T-helper 1 cell treated with Interleukin-12 subunit alpha and Interleukin-12 subunit beta and Interleukin-4 antibody, amounts not matched to agents 30 ng/mL and 1 ng/mL, for 36 hours (primary cell): ENCODE data around the gene RPS29. TPM values are rescaled to one million over a fixed set of nuclear protein-coding genes. Genes with fewer than 3 reads are reported as not detected.

Experiments used
- intact Hi-C: fragments of 100-400 bp; cut with micrococcal nuclease; formaldehyde crosslinking; loops from one replicate; pipeline ENCODE4 v1.15.1; 2024
- total RNA-seq: library from RNA; stranded (reverse); gene quantifications from 2 replicates; pipeline ENCODE4 v1.2.3, GENCODE V29; 2022

RPS29 gene
- total RNA-seq, 1 donor from 2014 or later, result 1,787 TPM

DNA sequence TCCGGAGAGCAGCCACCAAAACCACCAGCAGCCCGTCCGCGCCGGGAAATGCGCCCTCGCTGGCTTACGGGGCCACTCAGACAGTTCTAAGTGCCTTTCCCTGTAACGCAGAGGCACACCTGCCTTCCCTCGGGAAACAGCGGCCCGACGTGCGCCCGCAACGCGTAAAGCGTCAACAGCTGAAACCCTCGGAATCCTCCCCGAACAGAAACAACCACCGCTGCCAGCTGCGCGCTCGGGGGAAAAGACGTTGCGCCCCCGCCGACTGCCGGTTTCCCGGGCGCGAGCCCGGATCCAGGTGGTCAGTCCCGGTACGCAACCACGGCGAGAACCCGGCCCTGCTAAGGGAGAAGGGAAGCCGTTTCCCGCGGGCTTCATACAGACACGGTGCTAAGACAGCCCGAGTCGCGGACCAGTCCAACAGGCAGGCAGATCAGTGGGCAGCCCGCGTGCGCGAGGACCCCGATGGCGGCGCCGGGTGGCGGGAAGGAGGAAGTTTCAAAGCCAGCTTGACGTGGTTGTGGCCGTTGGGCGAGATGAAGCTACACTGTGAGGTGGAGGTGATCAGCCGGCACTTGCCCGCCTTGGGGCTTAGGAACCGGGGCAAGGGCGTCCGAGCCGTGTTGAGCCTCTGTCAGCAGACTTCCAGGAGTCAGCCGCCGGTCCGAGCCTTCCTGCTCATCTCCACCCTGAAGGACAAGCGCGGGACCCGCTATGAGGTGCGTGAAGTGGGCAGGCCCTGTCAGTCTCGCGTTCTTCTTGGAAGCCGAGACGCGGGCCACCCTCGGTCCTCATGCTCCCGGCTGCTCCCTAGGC, 12.5 kb upstream of the RPS29 start, which contains the start of gene LRR1:
TSS of gene LRR1 (plus strand) at position 456 of the 816 bp plus-strand sequence. CDS start at position 537, 81 bp downstream.
- intact Hi-C loops, result loop anchor here (1.0 kb wide), 4 partner anchors 12 to 169 kb away; partner anchors contain the start of genes MGAT2, RPL36AL and RPS29

DNA sequence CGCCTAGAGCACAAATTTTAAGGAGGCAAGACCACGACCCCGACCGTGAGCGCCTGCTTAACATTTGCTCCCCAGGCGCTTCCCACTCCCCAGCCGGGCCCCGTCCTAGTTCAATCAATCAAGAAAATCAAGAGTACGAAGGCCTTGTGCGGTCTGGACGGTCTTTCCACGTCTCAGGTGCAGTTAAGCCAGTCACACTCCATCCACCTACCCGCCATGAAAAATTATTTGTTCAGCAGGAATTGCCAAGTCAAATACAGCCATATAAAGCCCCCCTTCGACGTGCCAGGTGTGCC, 12.0 kb upstream of the RPS29 start:
- intact Hi-C loops, result loop anchor here (1.0 kb wide), 4 partner anchors 12 to 169 kb away; partner anchors contain the start of genes MGAT2, RPL36AL and RPS29

GRCh38 chr14:49594347-49595091, 8.3 kb upstream of the RPS29 start:
- intact Hi-C loops, result no loop called here

DNA sequence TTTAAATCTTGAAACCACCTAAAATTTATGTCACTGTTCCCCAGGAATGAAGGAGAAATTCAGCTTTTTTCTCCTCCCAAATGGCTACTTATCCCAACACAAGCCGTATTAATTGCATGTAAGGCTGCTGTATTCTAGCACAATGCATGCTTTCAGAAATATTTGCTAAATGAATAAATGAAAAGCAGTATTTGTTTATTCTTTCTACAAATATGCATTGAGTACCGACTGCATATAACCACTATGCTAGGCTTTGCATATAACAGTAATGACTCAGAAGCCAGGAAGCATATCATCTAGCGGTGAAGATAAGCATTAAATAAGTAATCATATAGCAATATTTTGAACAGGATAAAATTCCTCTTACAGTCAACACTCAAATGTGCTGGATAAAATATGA, 6.8 kb upstream of the RPS29 start:
- intact Hi-C loops, result no loop called here

DNA sequence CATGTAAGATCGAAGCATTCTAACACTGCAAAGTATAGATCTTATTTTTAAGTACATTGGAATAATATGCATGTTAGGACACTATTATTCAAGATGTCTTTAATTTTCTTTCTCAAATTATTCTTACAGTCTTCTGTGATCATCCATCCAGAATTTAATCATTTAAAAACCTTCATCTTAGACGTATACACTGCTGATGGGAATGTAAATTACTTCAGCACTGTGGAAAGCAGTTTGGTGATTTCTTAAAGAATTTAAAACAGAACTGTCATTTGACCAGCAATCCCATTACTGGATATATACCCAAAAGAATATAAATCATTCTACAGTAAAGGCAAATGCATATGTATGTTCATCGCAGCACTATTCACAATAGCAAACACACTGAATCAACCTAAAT, 3.2 kb upstream of the RPS29 start:
- intact Hi-C loops, result loop anchor here (5.0 kb wide), 3 partner anchors 943 to 1653 kb away; partner anchors contain the start of genes MAP4K5 and TMX1

GRCh38 chr14:49586673-49587460, 687 bp upstream of the RPS29 start:
- intact Hi-C loops, result loop anchor here (1.0 to 5.0 kb wide), 15 partner anchors 11 to 1655 kb away; partner anchors contain the start of genes DMAC2L, KLHDC2, L2HGDH and LRR1

DNA sequence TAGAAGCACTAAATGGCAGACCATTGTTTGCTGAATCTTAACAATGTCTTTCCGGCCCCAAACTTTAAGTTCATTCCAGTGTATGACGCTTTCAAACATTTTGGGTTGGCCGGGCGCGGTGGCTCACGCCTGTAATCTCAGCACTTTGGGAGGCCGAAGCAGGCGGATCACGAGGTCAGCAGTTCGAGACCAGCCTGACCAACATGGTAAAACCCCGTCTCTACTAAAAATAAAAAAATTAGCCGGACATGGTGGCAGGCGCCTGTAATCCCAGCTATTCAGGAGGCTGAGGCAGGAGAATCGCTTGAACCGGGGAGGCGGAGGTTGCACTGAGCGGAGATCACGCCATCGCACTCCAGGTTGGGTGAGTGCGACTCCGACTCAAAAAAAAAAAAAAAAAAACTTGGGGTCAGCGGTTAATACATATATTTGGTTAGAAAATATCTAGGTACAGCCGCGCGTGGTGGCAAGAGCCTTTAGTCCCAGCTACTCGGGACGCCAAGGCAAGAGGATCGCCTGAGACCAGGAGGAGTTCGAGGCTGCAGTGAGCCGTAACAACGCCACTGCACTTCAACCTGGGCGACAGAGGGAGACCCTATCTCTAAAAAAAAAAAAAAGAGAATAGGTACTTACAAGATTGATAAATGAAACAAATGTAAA, 1.1 kb downstream of the RPS29 start:
- intact Hi-C loops, result loop anchor here (1.0 to 5.0 kb wide), 4 partner anchors 531 to 1657 kb away; partner anchors contain the start of genes MAP4K5, TMX1 and VCPKMT

DNA sequence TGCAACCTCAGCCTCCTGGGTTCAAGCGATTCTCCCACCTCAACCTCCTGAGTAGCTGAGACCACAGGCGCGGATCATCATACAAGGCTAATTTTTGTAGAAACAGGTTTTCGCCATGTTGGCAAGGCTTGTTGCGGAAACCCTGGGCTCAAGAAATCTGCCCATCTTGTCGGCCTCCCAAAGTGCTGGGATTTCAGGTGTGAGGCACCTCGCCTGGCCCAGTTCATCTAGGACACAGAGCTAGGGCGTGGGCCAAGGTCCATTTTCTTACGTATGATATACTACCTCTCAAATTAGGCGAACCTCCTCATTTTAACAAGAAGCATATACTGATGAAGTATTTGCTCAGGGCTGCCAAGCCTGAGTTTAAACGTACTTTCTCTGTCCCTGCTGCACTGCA, 2.1 kb downstream of the RPS29 start:
- intact Hi-C loops, result no loop called here

GRCh38 chr14:49583629-49584028, 2.6 kb downstream of the RPS29 start:
- intact Hi-C loops, result no loop called here

DNA sequence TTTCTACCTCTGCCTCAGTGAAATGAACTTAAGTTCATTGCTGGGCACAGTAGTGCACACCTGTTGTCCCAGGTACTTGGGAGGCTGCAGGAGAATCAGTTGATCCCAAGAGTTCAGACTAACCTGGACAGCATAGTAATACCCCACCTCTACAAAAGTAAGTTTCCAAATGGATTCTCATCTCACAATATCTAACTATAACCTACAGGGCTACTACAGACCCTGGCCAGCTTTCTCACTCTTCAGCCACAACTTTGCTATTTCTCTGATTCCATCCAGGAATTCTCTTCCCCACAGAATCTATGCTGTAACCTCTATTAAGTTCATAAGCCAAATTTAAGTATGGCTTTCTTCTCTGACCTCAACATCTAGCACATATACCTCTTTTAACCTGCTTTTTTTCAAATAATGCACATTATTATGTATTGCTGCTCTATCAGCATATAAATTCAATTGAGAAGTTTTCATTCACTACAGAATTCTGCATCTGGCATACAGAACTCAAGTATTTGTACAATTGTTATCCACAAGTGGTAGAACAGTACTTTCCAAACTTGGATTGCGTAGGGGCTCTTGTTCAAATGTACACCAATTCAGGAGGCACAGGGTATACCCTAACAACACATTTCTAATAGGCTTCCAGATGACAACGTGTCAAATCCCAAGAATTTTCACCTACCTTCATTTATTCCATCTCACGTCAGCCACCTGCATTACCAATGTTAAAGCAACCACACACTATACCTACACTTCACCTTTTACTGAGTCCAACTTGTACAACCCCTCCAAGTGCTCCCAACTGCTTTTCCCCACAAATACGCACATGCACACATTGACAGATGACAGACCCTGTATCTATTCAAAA, 3.8 kb downstream of the RPS29 start:
- intact Hi-C loops, result no loop called here

DNA sequence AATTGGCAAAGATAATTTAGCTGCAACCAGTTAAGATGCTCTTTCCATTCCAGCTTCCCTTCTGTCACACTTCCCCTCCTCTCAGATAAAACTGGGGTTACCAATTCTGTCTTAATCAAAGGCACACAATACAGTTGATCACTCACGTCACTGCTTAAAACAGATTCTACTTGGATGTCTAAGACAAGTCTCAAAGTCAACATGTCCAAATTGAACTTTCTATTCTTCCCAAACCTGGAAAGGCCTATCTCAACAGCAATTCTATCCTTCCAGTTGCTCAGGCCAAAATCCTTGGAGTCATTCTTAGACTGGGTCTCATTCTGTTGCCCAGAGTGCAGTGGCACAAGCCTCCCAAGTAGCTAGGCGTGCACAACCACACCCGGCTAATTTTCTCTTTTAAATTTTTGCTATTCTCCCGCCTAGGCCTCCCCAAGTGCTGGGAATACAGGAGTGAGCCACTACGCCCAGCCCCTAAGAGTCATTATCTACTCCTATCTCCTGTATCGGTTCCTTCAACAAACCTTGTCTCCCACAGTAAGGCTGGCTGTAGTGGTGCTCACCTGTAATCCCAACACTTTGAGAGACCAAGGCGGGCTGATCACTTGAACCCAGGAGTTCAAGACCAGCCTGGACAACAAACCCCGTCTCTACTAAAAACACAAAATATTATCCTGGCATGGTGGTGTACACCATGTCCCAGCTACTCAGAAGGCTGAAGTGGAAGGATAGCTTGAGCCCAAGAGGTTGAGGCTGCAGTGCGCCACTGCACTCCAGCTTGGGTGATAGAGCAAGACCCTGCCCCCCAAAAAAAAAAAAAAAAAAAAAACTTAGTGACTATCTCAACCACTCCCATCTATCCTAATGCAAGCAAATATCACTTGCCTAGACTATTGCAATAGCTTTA, 4.7 kb downstream of the RPS29 start:
- intact Hi-C loops, result no loop called here

DNA sequence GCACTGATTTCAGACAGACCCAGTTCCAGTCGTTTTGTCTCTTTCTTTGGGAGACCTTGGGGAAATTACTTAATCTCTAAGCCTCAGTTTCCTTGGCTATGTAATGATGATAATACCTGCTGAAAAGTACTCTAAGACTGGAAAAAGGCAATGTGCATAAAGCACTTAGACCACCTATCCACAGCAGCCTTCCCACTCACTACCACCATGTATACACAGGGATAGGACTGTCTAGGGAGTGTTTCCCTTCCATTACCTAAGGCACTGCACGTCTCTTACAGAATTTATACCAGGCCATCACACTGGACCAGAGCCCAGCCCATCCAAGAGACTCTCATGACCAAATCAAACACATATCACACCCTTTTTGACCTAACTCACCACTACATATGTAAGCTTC, 6.3 kb downstream of the RPS29 start:
- intact Hi-C loops, result no loop called here

GRCh38 chr14:49578141-49578540, 8.0 kb downstream of the RPS29 start:
- intact Hi-C loops, result no loop called here

DNA sequence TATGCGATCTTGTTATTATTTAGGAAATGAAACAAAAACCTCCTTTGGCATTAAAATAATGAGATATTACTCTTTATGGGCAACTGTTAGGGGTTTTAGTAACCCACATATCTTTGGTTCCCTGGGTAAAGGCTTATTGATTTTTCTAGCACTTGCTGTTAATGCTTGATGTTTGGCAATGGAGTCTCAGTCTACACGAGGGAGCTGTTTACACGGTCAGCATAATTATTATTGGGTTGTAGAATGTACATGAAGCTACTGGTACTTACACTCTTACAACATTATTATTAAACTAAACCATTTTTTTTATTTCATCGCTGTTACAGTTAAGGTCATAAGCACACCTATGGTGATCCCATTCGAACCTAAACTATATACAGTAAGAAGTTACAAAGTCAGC, 12.1 kb downstream of the RPS29 start:
- intact Hi-C loops, result no loop called here

- intact Hi-C loops, result no loop called here
Observed at GRCh38 chr14:49569281-49569680, 16.9 kb downstream of the RPS29 start.

DNA sequence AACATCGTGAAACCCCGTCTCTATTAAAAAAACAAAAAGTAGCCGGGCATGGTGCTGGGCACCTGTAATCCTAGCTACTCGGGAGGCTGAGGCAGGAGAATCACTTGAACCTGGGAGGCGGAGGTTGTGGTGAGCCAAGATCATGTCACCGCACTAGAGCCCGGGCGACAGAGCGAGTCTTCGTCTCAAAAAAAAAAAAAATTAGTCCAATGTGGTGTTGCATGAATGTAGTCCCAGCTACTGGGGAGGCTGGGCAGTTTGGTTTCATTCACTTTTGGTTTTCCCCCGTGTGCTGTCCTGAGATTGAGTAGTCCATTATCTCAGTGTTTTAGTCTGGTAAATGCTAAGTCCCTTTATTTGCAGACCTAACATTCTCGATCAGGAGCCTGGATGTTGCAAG, 19.5 kb downstream of the RPS29 start:
- intact Hi-C loops, result no loop called here

GRCh38 chr14:49559979-49560768, 26.0 kb downstream of the RPS29 start:
- intact Hi-C loops, result no loop called here

- intact Hi-C loops, result no loop called here
Observed at GRCh38 chr14:49553892-49554291, 32.3 kb downstream of the RPS29 start.
